GM12878 (cell line): ENCODE data around the gene RGS6. TPM values are rescaled to one million over a fixed set of nuclear protein-coding genes. Genes with fewer than 3 reads are reported as not detected.

Experiments
- ATAC-seq: fragments of 200-7000 bp; cut with Tn5 transposase; 3 replicates; pipeline ENCODE4 v1.9.1; 2020; ENCODE audit warnings: mild to moderate bottlenecking, moderate library complexity
- BruUV-seq: library from RNA; stranded (reverse); fragments of 400-500 nt; replicated peaks from 2 replicates; lab custom pipeline; 2021; lab: Mats Ljungman, UMichigan
- CTCF ChIA-PET: fragments of 300-600 bp; sonication (Branson Sonifier 250); formaldehyde crosslinking; extraction: SDS; loops from one replicate; lab custom pipeline; 2021; ENCODE audit warnings: inconsistent platforms; lab: Yijun Ruan, JAX
- POLR2A ChIA-PET: fragments of 350-600 bp; formaldehyde crosslinking; extraction: SDS; loops from one replicate; lab custom pipeline; 2021; ENCODE audit warnings: inconsistent platforms; lab: Charles Lee
- RAD21 ChIA-PET: fragments of 300-600 bp; sonication (Branson Sonifier 250); formaldehyde crosslinking; loops from one replicate; lab custom pipeline; 2023; ENCODE audit warnings: antibody characterized with exemption; ENCODE audit not compliant: unreplicated experiment; lab: Charles Lee
- SMC1A ChIA-PET: fragments of 300-600 bp; sonication (Branson Sonifier 250); formaldehyde crosslinking; loops from one replicate; lab custom pipeline; 2023; ENCODE audit not compliant: unreplicated experiment, uncharacterized antibody; lab: Charles Lee
- DNase-seq: peaks from one replicate; pipeline ENCODE4 v3.0.0-alpha.2; 2011; ENCODE audit warnings: low read depth, low spot score
- FAIRE-seq: peaks from 3 replicates; lab custom pipeline; 2011; peaks lifted over from hg19 to GRCh38; lab: Jason Lieb, UNC
- H2AFZ ChIP-seq: 2 replicates; pipeline ENCODE4 v1.6.0; 2011; ENCODE audit warnings: low read depth, low read length, control low read depth; ENCODE audit not compliant: control insufficient read depth
- H3K27ac ChIP-seq: 2 replicates; pipeline ENCODE4 v1.5.1; 2011; ENCODE audit warnings: control low read depth; ENCODE audit not compliant: control insufficient read depth, insufficient read depth
- H3K27me3 ChIP-seq, 2 experiments: replicated peaks in 1 of 2; 2 replicates each; pipeline versions ENCODE4 v1.6.0 to v1.6.1; 2011; ENCODE audit warnings: low read length in 1 of 2; ENCODE audit not compliant: control insufficient read depth in 2 of 2, insufficient read depth in 2 of 2
- H3K36me3 ChIP-seq, 2 experiments: 2 replicates each; pipeline ENCODE4 v1.5.1; 2011; ENCODE audit warnings: low read length in 1 of 2; ENCODE audit not compliant: control insufficient read depth in 2 of 2, insufficient read depth in 2 of 2
- H3K4me1 ChIP-seq: 2 replicates; pipeline ENCODE4 v1.6.1; 2011; ENCODE audit warnings: mild to moderate bottlenecking, low read length, moderate library complexity, mixed read lengths; ENCODE audit not compliant: control insufficient read depth, insufficient read depth
- H3K4me2 ChIP-seq: 2 replicates; pipeline ENCODE4 v1.6.0; 2011; ENCODE audit warnings: control low read depth; ENCODE audit not compliant: control insufficient read depth, insufficient read depth
- H3K4me3 ChIP-seq: fragments of 200-600 bp; sonication (generic); 2 replicates; pipeline ENCODE4 v1.5.1; 2016
- H3K79me2 ChIP-seq: 2 replicates; pipeline ENCODE4 v1.6.0; 2011; ENCODE audit warnings: low read length; ENCODE audit not compliant: control insufficient read depth, insufficient read depth
- H3K9ac ChIP-seq: 2 replicates; pipeline ENCODE4 v1.8.0; 2011; ENCODE audit warnings: low read length, control low read depth, mixed read lengths; ENCODE audit not compliant: control insufficient read depth, insufficient read depth
- H3K9me3 ChIP-seq: replicated peaks from 3 replicates; pipeline ENCODE4 v1.5.1; 2011; ENCODE audit warnings: mild to moderate bottlenecking, low read length; ENCODE audit not compliant: control insufficient read depth, insufficient read depth
- H4K20me1 ChIP-seq: 2 replicates; pipeline ENCODE4 v1.6.0; 2011; ENCODE audit not compliant: control insufficient read depth, insufficient read depth
- CREB1 ChIP-seq: IDR thresholded peaks from 2 replicates; pipeline ENCODE4 v1.6.1; 2012; ENCODE audit warnings: low read depth, mild to moderate bottlenecking, inconsistent platforms
- EED ChIP-seq: sonication (generic); IDR thresholded peaks from 2 replicates; pipeline ENCODE4 v1.6.1; 2016; ENCODE audit warnings: antibody characterized with exemption, low read depth
- ETV6 ChIP-seq, 2 experiments: fragments of 450-650 bp in 1 of 2; IDR thresholded peaks in 1 of 2; conservative IDR thresholded peaks in 1 of 2; 2 replicates each; pipeline ENCODE4 v1.6.1; 2014; ENCODE audit warnings: antibody characterized with exemption in 1 of 2, borderline replicate concordance in 1 of 2, low read depth in 1 of 2, mild to moderate bottlenecking in 1 of 2, moderate library complexity in 1 of 2
- IKZF1 ChIP-seq: fragments of 450-650 bp; conservative IDR thresholded peaks from 2 replicates; pipeline ENCODE4 v1.6.1; 2017; ENCODE audit warnings: antibody characterized with exemption, mild to moderate bottlenecking
- MEF2B ChIP-seq: fragments of 450-650 bp; IDR thresholded peaks from 2 replicates; pipeline ENCODE4 v1.6.1; 2018; ENCODE audit warnings: mild to moderate bottlenecking, moderate library complexity; ENCODE audit not compliant: partially characterized antibody, poor library complexity, severe bottlenecking
- RUNX3 ChIP-seq: IDR thresholded peaks from 2 replicates; pipeline ENCODE4 v1.6.1; 2012; ENCODE audit warnings: low read length, inconsistent platforms
- WGBS: methylation state at CpG from one replicate; pipeline ENCODE4 v1.1.6; 2016; ENCODE audit warnings: low lambda C conversion rate; ENCODE audit not compliant: insufficient replicate concordance, insufficient coverage; ENCODE audit errors: missing lambda C conversion rate; 5-methylcytosine and 5-hydroxymethylcytosine counted together
- in situ Hi-C: fragments of 300-500 bp; cut with MboI; formaldehyde crosslinking; loops from 9 replicates; pipeline ENCODE4 v1.14.3; 2018; ENCODE audit warnings: mixed read lengths
- intact Hi-C: fragments of 100-400 bp; cut with micrococcal nuclease; formaldehyde crosslinking; loops from one replicate; pipeline ENCODE4 v1.14.2; 2022; ENCODE audit not compliant: unreplicated experiment
- polyA plus RNA-seq, 11 experiments: library from polyadenylated mRNA; depleted of rRNA in 4 of 11; unstranded in 6 of 11; stranded (reverse) in 5 of 11; fragments of >200 nt; fragmentation: Nextera tagmentation in 4 of 11; fragmentation: Illumina TruSeq in 1 of 11; extraction: Ambion mirVana in 4 of 11; extraction: Trizol in 1 of 11; gene quantifications; 1 replicate in 1 of 11; 2 replicates in 10 of 11; pipeline versions ENCODE4 v1.2.1 to v1.2.3, GENCODE V29; 2011 to 2016; ENCODE audit warnings: inconsistent platforms in 2 of 11, missing spikeins in 2 of 11, low read depth in 1 of 11
- total RNA-seq, 4 experiments: library from RNA; depleted of rRNA in 3 of 4; stranded (reverse); fragments of >200 nt in 3 of 4; fragmentation: Illumina TruSeq in 1 of 4; extraction: Trizol in 1 of 4; gene quantifications; 2 replicates each; pipeline versions ENCODE4 v1.2.1 to v1.2.3, GENCODE V29; 2013 to 2021
- TF ChIP-seq, protein P1 (sequence below): IDR thresholded peaks from 2 replicates; pipeline ENCODE4 v1.6.1; 2012; ENCODE audit warnings: low read length, inconsistent platforms

RGS6 gene
- total and polyA plus RNA-seq, 10 of the 15 experiments (the other 5 are each of a cell fraction or from before 2014, with no cell fraction given), result 3.9 to 18.1 (median 12.4) TPM

DNA sequence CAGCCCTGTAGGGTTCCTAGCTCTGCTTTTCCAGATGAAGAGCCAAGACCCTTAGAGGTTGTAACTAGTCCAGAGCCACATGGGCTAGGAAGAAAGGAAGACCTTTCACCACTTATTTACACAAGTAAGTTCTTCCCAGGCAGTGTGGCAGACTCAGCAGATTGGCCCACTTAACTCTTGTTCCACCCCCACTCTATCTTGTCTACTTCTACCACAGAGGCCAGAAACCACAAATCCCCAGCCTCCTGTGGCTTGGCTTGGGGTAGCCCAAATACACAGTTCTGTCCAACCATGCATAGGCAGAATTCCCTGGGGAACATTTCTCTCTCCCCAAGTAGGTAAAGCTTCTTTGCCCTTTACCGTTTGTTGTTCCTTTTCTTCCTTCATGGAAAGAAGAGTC is 383.5 kb downstream of the RGS6 start:
- WGBS, result 0% methylated on average over 1 of the region's 1 CpG
- ChIA-PET POLR2A (interaction anchor here (0.6 kb wide), 1 partner anchor 385 kb away, joined by 3 read pairs; no protein-coding TSS in a partner anchor), SMC1A (no interaction called here), RAD21 (no interaction called here), CTCF (no interaction called here)
- no peaks in the 10 kb centered on the region for H3K4me1 ChIP-seq
- no peak overlapping the region for H3K4me2 ChIP-seq
- ATAC-seq (no peak), FAIRE-seq (no peak), DNase-seq (no peak)
- H3K9me3 ChIP-seq, result no peaks in the 10 kb centered on the region; the same call in 1 of the 3 replicates
- no TSS peak for BruUV-seq
- H3K9ac ChIP-seq, result no peak overlapping the region
- TF ChIP-seq RUNX3, result peak; percentile 41; the same call in 1 of the 2 replicates
- TF ChIP-seq MEF2B, result peak; percentile 47
- TF ChIP-seq IKZF1, result 0 out of 2 replicates have a peak, but pooled peaks have one; percentile 20
- no peak for TF ChIP-seq CREB1
- no peak overlapping the region for H3K27ac ChIP-seq
- H3K36me3 ChIP-seq, result no peaks in the 10 kb centered on the region
- H2AFZ ChIP-seq, result no peak overlapping the region
- H3K27me3 ChIP-seq, result no peaks in the 10 kb centered on the region
- H4K20me1 ChIP-seq, result no peaks in the 10 kb centered on the region
- H3K4me3 ChIP-seq, result no peak overlapping the region
- no peaks in the 10 kb centered on the region for H3K79me2 ChIP-seq
- intact Hi-C loops (no loop called here), in situ Hi-C loops (no loop called here)

DNA sequence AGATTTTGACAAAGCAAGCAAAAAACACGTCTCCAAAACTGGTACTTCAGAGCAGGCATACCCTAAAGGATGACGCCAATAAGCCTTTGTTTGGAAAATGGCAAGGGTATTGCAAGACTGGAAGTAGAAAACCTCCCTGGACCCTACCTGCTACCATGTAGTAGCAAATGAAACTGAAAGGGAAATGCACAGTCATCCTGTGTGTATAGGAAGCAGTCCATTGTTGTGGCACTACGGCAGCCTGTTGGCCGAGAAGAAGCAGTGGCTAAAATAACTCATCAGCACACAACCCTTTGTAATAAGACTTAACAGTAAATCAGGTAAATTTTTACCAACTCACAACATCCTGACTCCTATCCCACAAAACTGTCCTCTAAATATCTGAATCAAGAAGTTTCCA is 386.4 kb downstream of the RGS6 start:
- peak; percentile 96 for ATAC-seq
- TF ChIP-seq, protein P1, sequence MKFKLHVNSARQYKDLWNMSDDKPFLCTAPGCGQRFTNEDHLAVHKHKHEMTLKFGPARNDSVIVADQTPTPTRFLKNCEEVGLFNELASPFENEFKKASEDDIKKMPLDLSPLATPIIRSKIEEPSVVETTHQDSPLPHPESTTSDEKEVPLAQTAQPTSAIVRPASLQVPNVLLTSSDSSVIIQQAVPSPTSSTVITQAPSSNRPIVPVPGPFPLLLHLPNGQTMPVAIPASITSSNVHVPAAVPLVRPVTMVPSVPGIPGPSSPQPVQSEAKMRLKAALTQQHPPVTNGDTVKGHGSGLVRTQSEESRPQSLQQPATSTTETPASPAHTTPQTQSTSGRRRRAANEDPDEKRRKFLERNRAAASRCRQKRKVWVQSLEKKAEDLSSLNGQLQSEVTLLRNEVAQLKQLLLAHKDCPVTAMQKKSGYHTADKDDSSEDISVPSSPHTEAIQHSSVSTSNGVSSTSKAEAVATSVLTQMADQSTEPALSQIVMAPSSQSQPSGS, result no peak
- TF ChIP-seq RUNX3 (0 out of 2 replicates have a peak, but pooled peaks have one; percentile 19), EED (0 out of 2 replicates have a peak, but pooled peaks have one; percentile 16), ETV6 (conservative IDR thresholded peaks at IDR 0.05 in 1 of 2, IDR thresholded peaks at IDR 0.05 in 1 of 2; ENCODE audit: borderline replicate concordance in 1 of 2, low read depth in 1 of 2) (peak in 1 of 2 experiments; percentile 79; a peak in 2 of 4 replicates)
- H3K9ac ChIP-seq, result no peak overlapping the region
- WGBS, result 39% methylated on average over 4 of the region's 4 CpGs
- no peak overlapping the region for H3K4me2 ChIP-seq
- H3K9me3 ChIP-seq, result no peaks in the 10 kb centered on the region; the same call in 1 of the 3 replicates
- in situ Hi-C loops, result no loop called here
- CTCF ChIA-PET, result no interaction called here
- H4K20me1 ChIP-seq, result no peaks in the 10 kb centered on the region
- FAIRE-seq, result no peak
- no peaks in the 10 kb centered on the region for H3K36me3 ChIP-seq
- no peak overlapping the region for H3K27ac ChIP-seq
- H2AFZ ChIP-seq, result peak overlapping the region; percentile 51
- no TSS peak for BruUV-seq
- peak; percentile 15 for DNase-seq
- H3K79me2 ChIP-seq, result no peaks in the 10 kb centered on the region
- H3K4me1 ChIP-seq, result no peaks in the 10 kb centered on the region
- POLR2A ChIA-PET, result interaction anchor here (0.7 kb wide), 1 partner anchor 256 kb away, joined by 6 read pairs; no protein-coding TSS in a partner anchor
- RAD21 ChIA-PET, result interaction anchor here (0.6 kb wide), 1 partner anchor 9 kb away, joined by 5 read pairs; no protein-coding TSS in a partner anchor
- no peak overlapping the region for H3K4me3 ChIP-seq
- H3K27me3 ChIP-seq, result no peaks in the 10 kb centered on the region
- SMC1A ChIA-PET, result interaction anchor here (0.6 to 1.6 kb wide), 3 partner anchors 102 to 819 kb away, joined by 3 to 4 read pairs (median 4); no protein-coding TSS in a partner anchor
- intact Hi-C loops, result no loop called here
